A549 treated with ZK216348 at 1 μM for 4 hours (cell line): Measurements from ENCODE around the gene RNASE4. TPM values are rescaled to one million over a fixed set of nuclear protein-coding genes. Genes with fewer than 3 reads are reported as not detected.

ENCODE experiments used
- total RNA-seq: library from RNA; stranded (reverse); fragments of 200-300 nt; extraction: Qiagen RNA extraction; gene quantifications from 5 replicates; pipeline ENCODE4 v1.2.3, GENCODE V29; 2022; ENCODE audit warnings: low read depth

The RNASE4 gene, protein sequence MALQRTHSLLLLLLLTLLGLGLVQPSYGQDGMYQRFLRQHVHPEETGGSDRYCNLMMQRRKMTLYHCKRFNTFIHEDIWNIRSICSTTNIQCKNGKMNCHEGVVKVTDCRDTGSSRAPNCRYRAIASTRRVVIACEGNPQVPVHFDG
- 4.3 to 9.6 TPM (median 7.4 TPM) in 5 replicates for total RNA-seq

DNA sequence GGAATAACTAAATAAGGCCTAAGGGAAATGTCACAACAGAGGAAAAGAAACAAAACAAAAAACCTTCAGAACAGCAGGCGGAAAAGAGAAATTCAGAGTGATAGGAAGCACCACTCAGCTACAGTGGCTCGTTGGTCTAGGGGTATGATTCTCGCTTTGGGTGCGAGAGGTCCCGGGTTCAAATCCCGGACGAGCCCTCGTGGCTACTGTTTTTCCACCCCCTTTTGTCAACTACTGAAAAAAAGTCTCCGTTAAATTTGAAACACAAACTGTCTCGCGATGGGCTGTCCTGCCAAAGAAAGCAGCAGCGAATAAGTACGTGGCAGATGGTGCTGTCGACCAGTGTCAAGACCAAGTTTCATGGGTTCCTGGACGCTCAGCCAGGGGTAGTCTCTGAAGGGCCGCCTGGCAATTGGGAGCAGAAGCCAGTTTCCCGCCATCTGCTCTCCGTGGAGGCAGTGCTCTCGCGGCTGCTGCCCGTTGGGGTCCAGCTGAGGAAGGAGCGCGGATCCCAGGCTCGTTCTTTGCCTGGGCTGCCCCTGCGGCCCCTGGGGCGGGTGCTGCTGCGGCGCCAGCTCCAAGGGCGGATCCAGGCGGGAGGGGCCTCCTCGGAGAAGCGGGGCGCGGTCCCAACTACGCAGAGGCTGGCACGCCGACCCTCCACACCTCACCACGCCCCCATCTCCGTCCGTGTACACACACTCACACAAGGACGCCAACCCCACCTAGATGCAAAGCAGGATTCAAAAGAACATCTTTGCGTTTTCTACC lies at the start of gene RNASE4:
TSS of gene RNASE4 (plus strand) at position 670 of the 771 bp plus-strand sequence. CDS start 14,812 bp downstream, outside the sequence.

DNA sequence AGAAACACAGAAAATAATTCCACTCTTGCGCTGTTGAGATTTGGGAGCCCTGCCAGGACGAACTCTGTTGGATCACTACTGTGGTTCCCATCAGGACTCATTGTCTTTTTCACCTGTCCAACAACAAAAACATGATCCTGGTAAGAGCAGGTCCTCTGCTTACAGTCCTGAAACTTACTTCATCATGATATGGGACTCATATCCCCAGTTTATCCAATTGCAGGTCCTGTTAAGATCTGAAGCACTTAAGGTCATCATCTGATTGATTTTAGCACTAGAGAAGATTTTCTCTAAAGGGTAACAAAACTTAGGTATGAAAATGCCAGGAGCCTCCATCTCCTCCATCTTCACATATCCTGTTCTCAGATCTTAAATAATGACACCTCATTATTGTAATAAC lies 42.8 kb upstream of the RNASE4 start, which contains the start of gene OR6S1:
TSS of gene OR6S1 (minus strand) at position 101 of the 400 bp plus-strand sequence. CDS start at position 101, 0 bp downstream.

DNA sequence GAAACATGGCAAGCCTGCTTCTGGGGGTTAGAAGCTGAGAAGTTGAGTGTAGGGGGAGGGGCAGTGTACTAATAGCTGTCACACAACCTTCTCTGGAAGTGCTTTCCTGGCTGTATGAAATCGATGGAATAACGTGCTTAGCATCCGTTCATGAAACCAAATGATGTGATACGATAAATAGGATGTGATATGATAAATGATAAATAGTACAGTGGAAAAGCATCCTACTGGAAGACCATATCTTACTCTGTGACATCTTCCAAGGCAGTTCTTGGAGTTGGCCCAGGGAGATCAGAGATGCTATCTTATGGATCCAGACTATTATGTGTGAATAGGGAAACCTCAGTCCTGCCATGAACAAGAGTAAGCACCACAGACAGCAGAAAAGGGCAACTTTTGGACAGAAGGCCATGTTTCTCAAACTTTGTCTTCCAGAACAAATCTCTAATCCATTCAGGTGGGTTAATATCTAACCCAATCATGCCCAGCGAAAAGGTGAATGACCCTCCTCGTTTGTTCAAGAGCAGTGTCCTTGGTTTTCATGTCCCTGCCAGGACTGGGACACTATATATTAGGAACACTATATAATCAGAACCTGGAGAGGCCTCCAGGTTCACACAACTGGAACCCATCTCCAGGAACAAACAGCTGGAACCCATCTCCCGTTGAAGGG lies 3.9 kb downstream of the RNASE4 start, which contains the start of gene ANG:
TSS of gene ANG (plus strand) at position 598 of the 673 bp plus-strand sequence. CDS start 4,801 bp downstream, outside the sequence.

DNA sequence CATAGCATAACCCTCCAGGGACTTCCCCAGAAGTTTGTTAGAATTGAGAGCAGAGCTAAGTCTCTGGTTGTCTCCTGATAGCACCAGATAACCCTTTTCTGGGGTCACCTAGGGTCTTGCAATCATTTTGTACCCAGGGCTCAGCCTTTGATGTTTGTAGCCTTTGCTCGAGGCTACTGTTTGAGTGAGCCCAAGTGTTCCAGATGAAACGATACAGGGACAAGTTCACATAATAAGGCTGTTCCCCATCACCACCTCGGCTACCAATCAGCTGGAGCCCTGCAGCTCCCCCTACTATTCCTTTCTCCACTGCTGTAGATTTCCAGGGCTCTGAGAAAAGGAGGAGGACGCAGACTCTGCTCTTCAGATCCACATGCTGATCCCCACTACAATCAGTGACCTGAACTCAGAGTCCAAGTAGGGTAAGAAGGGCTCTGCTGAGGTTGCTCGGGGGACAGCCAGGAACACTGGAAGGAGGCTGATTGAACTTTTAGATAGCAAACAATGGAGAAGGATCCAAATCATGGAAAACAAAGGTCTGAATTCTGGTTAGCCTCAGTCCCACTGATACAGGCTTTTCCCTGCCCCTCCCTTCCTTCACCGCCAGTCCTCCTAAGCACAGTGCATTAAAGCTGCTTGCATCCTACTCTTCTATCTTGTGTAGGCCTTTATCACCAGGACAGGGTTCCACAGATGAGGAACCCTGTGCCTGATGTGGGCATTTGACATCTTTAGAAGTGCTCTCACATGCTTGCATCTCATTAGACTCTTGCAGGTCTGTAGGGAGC lies 61.4 kb downstream of the RNASE4 start, which contains the start of gene EDDM3A:
TSS of gene EDDM3A (plus strand) at position 317 of the 788 bp plus-strand sequence. CDS start 1,694 bp downstream, outside the sequence.

Other genes with a start within 250 kb of the RNASE4 start
- gene KLHL33, start 248.4 kb upstream of the RNASE4 start, total RNA-seq = not detected in 5 replicates
- gene OSGEP, start 229.7 kb upstream of the RNASE4 start, total RNA-seq = 19.0 to 28.9 TPM (median 25.5 TPM) in 5 replicates
- 248 to 284 TPM (median 259 TPM) in 5 replicates for gene APEX1, start 229.3 kb upstream of the RNASE4 start, total RNA-seq
- gene PIP4P1, start 223.1 kb upstream of the RNASE4 start, total RNA-seq = 26.3 to 41.0 TPM (median 34.0 TPM) in 5 replicates
- 148 to 204 TPM (median 152 TPM) in 5 replicates for gene PNP, start 215.2 kb upstream of the RNASE4 start, total RNA-seq
- 0.20 to 0.40 TPM (median 0.27 TPM) in 5 replicates for gene RNASE10, start 179.0 kb upstream of the RNASE4 start, total RNA-seq
- not detected in 5 replicates for gene RNASE9, start 123.5 kb upstream of the RNASE4 start, total RNA-seq
- not detected in 5 replicates for gene RNASE11, start 96.6 kb upstream of the RNASE4 start, total RNA-seq
- gene RNASE12, start 93.2 kb upstream of the RNASE4 start, total RNA-seq = not detected in 5 replicates
- gene OR6S1, start 42.9 kb upstream of the RNASE4 start, total RNA-seq = not detected in 5 replicates
- gene ANG, start 4.2 kb downstream of the RNASE4 start, total RNA-seq = 7.8 to 11.1 TPM (median 10.5 TPM) in 5 replicates
- not detected in 5 replicates for gene EDDM3A, start 61.3 kb downstream of the RNASE4 start, total RNA-seq
- not detected in 5 replicates for gene EDDM3B, start 83.8 kb downstream of the RNASE4 start, total RNA-seq
- not detected in 5 replicates for gene RNASE6, start 96.7 kb downstream of the RNASE4 start, total RNA-seq
- gene RNASE1, start 118.3 kb downstream of the RNASE4 start, total RNA-seq = 0.19 to 0.33 TPM (median 0.27 TPM) in 3 of 5 replicates, not detected in the others
- gene RNASE3, start 206.8 kb downstream of the RNASE4 start, total RNA-seq = not detected in 5 replicates